ENCODE measurements around the gene TPM1.
"Not testable (repeated sequence)": the region's sequence is repeated elsewhere in the genome, so short reads cannot be mapped to it uniquely, and the experiment has no call there.

The TPM1 gene

GRCh38 chr15:63099581-63099980, 57.0 kb downstream of the TPM1 start:
- DNase-seq, result not testable (repeated sequence)

- no peak for DNase-seq
Observed at GRCh38 chr15:63103416-63103815, 60.9 kb downstream of the TPM1 start.

DNA sequence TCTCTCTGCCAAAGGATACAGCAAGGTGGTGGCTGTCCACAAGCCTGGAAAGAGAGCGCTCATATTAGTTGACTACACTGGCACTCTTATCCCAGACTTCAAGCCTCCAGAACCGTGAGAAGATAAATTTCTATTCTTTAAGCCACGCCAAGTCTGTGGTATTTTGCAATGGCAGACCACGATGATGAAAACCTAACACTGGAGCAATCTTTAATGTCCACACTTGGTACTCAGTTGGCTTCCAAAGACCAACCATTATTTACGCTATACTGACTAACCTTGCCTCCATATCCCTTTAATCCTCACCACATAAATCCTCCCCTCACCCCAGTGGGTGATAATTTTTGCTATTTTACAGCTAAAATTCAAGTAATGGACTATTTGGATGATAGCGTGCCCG, 62.2 kb downstream of the TPM1 start:
- no peak for DNase-seq

DNA sequence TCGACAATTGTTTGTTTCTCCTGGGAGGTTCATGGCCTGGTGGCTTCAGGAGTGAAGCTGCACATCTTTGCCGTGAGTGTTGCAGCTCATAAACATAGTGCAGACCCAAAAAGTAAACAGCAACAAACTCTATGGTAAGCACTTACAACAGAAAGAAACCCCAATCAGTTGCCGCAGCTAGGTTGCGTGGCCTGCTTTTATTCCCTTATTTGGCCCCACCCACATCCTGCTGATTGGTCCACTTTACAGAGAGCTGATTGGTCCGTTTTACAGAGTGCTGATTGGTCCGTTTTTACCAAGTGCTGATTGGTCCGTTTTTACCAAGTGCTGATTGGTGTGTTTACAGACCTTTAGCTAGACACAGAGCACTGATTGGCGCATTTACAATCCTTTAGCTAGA, 62.8 kb downstream of the TPM1 start:
- not testable (repeated sequence) for DNase-seq

DNA sequence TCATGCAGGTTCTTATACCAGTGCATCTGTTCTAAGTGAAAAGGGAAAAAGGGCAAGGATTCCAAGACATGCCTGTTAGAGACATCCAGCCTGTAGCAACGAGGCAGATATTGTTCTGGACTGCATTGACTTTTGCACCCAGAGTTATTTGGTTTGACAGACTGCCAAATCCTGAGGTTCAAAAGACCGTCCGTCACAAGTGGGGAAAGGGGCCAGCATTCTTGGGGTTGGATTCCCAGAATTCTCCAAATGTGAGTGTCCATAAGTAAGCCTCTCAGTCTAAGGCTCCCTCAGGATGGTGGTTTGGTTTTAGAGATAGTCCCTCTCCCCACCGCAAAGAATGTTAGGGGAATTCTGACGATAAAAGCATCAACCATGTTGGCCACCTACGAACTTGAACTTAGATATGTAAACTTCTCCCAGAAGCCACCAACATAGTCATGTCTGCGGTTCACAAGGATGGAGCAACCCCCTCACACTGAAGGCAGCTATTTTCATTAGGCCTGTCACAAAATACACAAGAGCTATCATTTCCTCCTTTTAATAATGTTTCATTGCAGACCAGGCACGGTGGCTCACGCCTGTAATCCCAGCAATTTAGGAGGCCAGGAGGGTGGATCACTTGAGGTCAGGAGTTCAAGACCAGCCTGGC, 65.5 kb downstream of the TPM1 start:
- DNase-seq, result no peak

DNA sequence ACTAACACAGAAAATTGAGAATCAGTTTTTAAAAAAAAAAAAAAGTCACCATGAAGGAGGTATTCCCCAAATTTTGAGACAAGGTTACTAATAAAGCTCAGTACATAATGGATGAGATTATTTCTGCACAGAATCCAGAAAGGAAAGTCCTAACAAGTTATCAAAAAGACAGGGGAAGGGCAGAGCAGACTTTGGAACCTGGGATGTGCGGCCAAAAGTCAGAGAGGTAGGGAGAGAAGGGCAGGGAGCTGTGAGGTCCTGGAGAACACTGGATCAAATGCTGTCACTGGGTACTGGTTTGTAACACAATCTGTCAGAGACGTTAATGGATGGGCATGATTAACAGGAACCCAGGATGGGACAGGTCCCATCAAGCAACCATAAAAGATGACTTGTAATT, 67.0 kb downstream of the TPM1 start:
- DNase-seq, result no peak

DNA sequence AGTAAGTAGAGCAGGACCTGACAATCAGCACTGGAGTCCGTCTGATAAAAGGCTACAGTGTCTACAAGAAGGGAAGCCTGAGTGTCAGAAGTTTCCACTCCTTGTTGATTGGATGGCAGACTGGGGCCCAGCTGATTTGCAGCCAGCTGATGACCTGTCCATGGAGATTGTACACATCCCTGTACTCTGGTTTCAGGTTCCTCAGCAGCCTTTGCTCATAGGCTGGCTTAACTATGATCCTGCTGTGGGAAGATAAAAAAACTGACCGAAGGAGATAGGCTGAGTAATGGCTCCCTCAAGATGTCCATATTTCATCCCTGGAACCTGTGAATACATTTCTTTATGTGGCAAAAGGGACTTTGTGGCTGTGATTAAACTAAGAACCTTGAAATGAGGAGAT, 67.4 kb downstream of the TPM1 start:
- no peak for DNase-seq

GRCh38 chr15:63110428-63111026, 68.0 kb downstream of the TPM1 start:
- DNase-seq, result no peak

DNA sequence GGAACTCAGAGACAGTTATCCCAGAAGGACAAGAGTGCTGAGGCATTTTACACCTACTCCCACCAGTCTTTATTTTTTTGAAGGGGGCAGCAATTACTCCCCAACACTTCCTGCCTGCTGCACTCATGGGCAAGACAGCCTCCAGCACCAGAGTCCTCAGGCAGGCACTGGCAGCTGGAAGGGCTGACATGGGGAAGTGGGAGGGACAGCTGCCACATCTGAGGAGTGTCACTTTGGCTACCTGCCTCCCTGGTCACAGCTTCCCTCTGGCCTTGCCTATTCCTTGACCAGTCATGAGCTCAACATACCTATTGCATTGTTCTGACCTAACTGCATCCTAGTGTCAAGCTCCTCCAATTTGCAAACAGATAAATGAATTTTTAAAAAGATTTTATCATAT, 68.9 kb downstream of the TPM1 start:
- no peak for DNase-seq

- DNase-seq, result no peak
Observed at GRCh38 chr15:63112871-63113270, 70.3 kb downstream of the TPM1 start.

DNA sequence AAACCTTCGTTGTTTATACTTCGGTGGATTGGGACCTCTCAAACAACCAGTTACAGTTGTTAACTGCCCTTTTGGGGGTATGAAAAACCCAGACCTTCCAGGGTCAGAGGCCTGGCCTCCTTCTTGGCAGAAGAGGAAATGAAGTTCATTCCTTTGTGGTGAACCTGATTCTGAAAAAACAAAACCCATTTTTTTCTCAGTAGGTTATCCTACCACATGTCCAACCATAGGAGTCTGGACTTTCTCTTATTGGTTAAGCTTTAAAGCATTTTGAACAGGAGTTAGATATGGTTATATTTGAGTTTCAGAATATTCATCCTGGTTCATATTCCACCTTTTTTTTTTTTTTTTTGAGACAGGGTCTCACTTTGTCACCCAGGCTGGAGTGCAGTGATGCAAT, 71.9 kb downstream of the TPM1 start:
- no peak for DNase-seq

Data from retina (tissue), 1 donor.